Fibroblast of upper back skin (primary cell): ENCODE measurements around the gene ARG2.

Experiments used
- DNase-seq: peaks from one replicate; pipeline ENCODE4 v3.0.0-alpha.2; 2013

The ARG2 gene

DNA sequence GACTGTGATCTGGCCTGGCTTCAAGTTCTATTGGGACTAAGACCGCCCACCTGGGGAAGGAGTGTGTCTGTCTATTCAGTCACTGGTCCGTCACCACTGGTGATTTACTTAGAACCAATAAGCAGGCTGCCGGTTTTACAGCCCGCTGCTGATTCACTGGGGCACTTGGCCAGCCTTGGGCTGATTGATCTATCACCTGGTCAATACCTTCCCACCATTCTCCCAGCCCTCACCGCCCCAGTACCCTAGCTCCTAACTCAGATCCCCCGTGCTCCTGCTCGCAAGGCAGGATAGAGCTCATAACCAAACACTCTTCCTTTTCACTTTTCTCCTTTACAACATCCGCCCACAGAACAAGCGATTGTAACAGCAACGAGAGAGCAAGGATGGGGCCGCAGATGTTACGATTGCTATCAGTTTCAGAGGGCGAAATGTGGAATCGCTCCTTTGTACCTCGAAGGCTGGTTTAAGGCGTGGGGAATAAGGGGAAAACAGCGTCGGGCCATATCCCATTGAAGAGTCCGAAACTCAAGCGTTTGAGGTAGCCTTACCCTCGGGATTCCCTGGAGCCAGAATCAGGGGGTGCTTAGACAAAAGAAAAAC lies 75.2 kb downstream of the ARG2 start:
- peak; percentile 91 for DNase-seq

DNA sequence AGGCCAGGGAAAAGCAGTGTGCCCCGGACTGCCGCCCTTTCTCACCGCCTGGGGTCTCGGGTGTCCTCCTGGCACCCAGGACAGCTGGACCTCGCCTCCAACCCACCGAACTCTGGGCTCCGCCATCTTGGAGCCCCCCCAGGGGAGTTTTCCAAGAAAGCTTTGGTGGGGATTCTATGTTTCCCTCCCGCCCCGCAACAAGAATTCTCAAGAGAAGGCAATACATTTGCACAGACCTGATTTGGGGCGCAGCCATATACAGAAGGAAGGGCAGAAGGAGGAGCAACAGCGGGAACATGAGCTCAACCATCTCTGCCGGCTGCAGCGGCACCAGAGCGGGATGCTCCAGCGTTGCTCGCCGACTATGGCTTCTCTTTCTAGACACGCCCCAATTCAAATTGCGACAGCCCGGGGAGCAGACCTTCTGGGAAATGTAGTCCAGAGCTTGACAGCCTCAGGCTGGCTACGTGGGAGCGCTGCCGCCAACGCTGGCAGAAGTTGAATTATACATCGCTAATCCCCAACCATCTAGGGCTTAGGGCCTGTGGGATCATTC lies 75.8 kb downstream of the ARG2 start, which contains the start of gene RDH11:
RDH11 (minus strand) TSS at position 371 of the 556 bp plus-strand sequence; CDS start at position 310, 61 bp downstream.
- peak; percentile 93 for DNase-seq

DNA sequence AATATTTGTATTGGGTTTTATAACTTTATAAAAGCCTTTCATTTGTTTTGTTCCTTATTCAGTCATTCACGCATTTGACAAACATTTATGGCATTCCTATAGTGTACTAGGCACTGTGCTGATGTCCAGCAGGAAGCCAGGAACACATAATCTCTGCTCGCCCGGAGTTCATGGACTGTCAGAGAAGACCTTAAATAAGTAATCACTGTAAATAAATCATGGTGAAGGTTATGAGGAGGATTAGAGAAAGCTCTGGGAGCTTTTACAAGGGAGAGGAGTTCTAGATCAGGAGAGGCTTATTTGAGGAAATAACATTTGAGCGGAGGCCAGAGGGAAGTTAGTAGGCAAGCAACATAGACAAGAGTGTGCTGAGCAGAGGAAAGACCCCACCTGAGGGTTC lies 77.3 kb downstream of the ARG2 start:
- no peak for DNase-seq

- DNase-seq: no peak
Observed at GRCh38 chr14:67698179-67698578, 78.5 kb downstream of the ARG2 start.
